ENCODE data around the gene B4GALNT1. TPM values are rescaled to one million over a fixed set of nuclear protein-coding genes. Genes with fewer than 3 reads are reported as not detected.

The B4GALNT1 gene
- total RNA-seq, 2 experiments from 2014 or later, result 1.2 to 3.1 TPM

DNA sequence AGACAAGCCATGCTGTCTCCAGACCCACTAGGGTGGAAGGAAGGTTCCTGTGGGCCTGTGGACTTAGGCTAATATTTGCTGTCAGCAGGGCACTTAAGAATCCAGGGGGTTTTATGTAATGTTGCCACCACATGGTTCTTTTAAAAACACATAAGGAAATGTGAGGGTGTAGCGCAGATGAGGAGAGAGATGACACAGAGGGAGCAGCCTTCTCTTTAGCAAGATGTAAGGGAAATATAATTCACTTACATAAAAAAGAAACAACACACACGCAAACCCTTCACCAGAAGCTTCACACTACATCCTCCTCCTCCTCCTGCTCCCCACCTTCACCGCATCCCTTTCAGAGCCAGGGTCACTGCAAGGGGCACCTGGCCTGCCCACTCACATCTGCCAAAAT lies 46.9 kb downstream of the B4GALNT1 start:
- TF ChIP-seq EZH2phosphoT487 (IDR thresholded peaks at IDR 0.05; ENCODE audit: borderline replicate concordance, low read depth, low read length), result no peak
- TF ChIP-seq, protein P1, sequence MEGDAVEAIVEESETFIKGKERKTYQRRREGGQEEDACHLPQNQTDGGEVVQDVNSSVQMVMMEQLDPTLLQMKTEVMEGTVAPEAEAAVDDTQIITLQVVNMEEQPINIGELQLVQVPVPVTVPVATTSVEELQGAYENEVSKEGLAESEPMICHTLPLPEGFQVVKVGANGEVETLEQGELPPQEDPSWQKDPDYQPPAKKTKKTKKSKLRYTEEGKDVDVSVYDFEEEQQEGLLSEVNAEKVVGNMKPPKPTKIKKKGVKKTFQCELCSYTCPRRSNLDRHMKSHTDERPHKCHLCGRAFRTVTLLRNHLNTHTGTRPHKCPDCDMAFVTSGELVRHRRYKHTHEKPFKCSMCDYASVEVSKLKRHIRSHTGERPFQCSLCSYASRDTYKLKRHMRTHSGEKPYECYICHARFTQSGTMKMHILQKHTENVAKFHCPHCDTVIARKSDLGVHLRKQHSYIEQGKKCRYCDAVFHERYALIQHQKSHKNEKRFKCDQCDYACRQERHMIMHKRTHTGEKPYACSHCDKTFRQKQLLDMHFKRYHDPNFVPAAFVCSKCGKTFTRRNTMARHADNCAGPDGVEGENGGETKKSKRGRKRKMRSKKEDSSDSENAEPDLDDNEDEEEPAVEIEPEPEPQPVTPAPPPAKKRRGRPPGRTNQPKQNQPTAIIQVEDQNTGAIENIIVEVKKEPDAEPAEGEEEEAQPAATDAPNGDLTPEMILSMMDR (conservative IDR thresholded peaks at IDR 0.05; ENCODE audit: low read length), result no peak

GRCh38 chr12:57585156-57585555 lies 47.8 kb downstream of the B4GALNT1 start:
- Histone ChIP-seq H3K36me3 (ENCODE audit: insufficient read depth, low read length) (no peaks in the 10 kb centered on the region), H3K9me2 (ENCODE audit: insufficient read depth, low read length) (no peaks in the 10 kb centered on the region), H3K9me3 (ENCODE audit: low read length) (no peaks in the 10 kb centered on the region), H4K20me1 (ENCODE audit: insufficient read depth, low read length) (no peaks in the 10 kb centered on the region), H3K4me3 (ENCODE audit: low read depth, low read length, poor library complexity, severe bottlenecking) (no peak overlapping the region), H3K79me2 (ENCODE audit: insufficient read depth, low read depth, low read length) (no peaks in the 10 kb centered on the region), H2AFZ (ENCODE audit: low read length) (no peak overlapping the region), H3K27ac (ENCODE audit: low read depth, low read length, poor library complexity, severe bottlenecking) (no peak overlapping the region), H3K4me1 (ENCODE audit: insufficient read depth, low read length, poor library complexity, severe bottlenecking) (no peaks in the 10 kb centered on the region), H3K4me2 (ENCODE audit: low read length) (no peak overlapping the region)
- no peak for TF ChIP-seq EZH2phosphoT487 (IDR thresholded peaks at IDR 0.05; ENCODE audit: borderline replicate concordance, low read depth, low read length)
- TF ChIP-seq, protein P1 (conservative IDR thresholded peaks at IDR 0.05; ENCODE audit: low read length), result no peak
- CTCF ChIA-PET (ENCODE audit: unreplicated experiment), result interaction anchor here (2.3 kb wide), 1 partner anchor 30 kb away, joined by 6 read pairs; no protein-coding TSS in a partner anchor
- no peak for DNase-seq (ENCODE audit: low spot score)
- POLR2A ChIA-PET, result interaction anchor here (0.7 to 1.2 kb wide), 3 partner anchors 8 to 167 kb away, joined by 3 read pairs; partner anchors contain the start of gene CDK4
- intact Hi-C loops (cut with micrococcal nuclease; ENCODE audit: unreplicated experiment), result no loop called here
- no TSS peak for BruUV-seq (replicated peaks)

More for the DNA sequence above, 46.9 kb downstream of the B4GALNT1 start:
- DNase-seq (ENCODE audit: low spot score), result no peak
- Histone ChIP-seq H3K4me2 (ENCODE audit: low read length) (no peak overlapping the region), H3K79me2 (ENCODE audit: insufficient read depth, low read depth, low read length) (no peaks in the 10 kb centered on the region), H3K36me3 (ENCODE audit: insufficient read depth, low read length) (no peaks in the 10 kb centered on the region), H4K20me1 (ENCODE audit: insufficient read depth, low read length) (no peaks in the 10 kb centered on the region), H2AFZ (ENCODE audit: low read length) (no peak overlapping the region), H3K4me3 (ENCODE audit: low read depth, low read length, poor library complexity, severe bottlenecking) (no peak overlapping the region), H3K9me2 (ENCODE audit: insufficient read depth, low read length) (no peaks in the 10 kb centered on the region), H3K9me3 (ENCODE audit: low read length) (no peaks in the 10 kb centered on the region), H3K27ac (ENCODE audit: low read depth, low read length, poor library complexity, severe bottlenecking) (no peak overlapping the region), H3K4me1 (ENCODE audit: insufficient read depth, low read length, poor library complexity, severe bottlenecking) (peaks cover 6% of the 10 kb centered on the region)
- intact Hi-C loops (cut with micrococcal nuclease; ENCODE audit: unreplicated experiment), result no loop called here
- ChIA-PET POLR2A (no interaction called here), CTCF (ENCODE audit: unreplicated experiment) (no interaction called here)
- BruUV-seq (replicated peaks), result no TSS peak

DNA sequence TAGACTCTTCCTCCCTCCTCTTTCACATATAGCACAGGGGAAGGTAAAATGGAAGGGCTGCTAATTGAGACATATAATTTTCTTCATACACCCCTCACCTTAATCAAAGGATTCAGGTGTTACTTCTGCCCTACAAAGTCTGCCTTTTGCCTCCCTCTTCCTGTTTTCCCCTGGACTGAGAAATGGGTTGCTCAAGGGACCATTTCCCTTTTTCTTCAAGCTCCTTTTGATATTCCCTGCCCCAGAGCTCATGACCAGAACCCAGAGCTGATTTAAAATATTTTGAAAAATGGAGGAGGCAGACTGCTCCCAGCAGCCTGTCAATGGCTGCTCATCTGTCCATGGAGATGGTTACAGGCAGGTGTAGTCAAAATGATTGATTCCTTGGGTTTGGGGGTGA lies 48.3 kb downstream of the B4GALNT1 start:
- CTCF ChIA-PET (ENCODE audit: unreplicated experiment), result interaction anchor here (1.2 to 2.3 kb wide), 2 partner anchors 30 to 72 kb away, joined by 3 to 6 read pairs; no protein-coding TSS in a partner anchor
- Histone ChIP-seq H3K4me3 (ENCODE audit: low read depth, low read length, poor library complexity, severe bottlenecking) (no peak overlapping the region), H3K9me3 (ENCODE audit: low read length) (no peaks in the 10 kb centered on the region), H3K9me2 (ENCODE audit: insufficient read depth, low read length) (no peaks in the 10 kb centered on the region), H3K79me2 (ENCODE audit: insufficient read depth, low read depth, low read length) (no peaks in the 10 kb centered on the region), H3K36me3 (ENCODE audit: insufficient read depth, low read length) (no peaks in the 10 kb centered on the region), H3K4me2 (ENCODE audit: low read length) (no peak overlapping the region), H2AFZ (ENCODE audit: low read length) (no peak overlapping the region), H3K27ac (ENCODE audit: low read depth, low read length, poor library complexity, severe bottlenecking) (no peak overlapping the region), H3K4me1 (ENCODE audit: insufficient read depth, low read length, poor library complexity, severe bottlenecking) (no peaks in the 10 kb centered on the region), H4K20me1 (ENCODE audit: insufficient read depth, low read length) (no peaks in the 10 kb centered on the region)
- TF ChIP-seq EZH2phosphoT487 (IDR thresholded peaks at IDR 0.05; ENCODE audit: borderline replicate concordance, low read depth, low read length), result no peak
- TF ChIP-seq, protein P1 (conservative IDR thresholded peaks at IDR 0.05; ENCODE audit: low read length), result no peak
- no TSS peak for BruUV-seq (replicated peaks)
- POLR2A ChIA-PET, result interaction anchor here (1.0 to 1.2 kb wide), 2 partner anchors 9 to 167 kb away, joined by 3 read pairs; partner anchors contain the start of gene CDK4
- intact Hi-C loops (cut with micrococcal nuclease; ENCODE audit: unreplicated experiment), result no loop called here
- no peak for DNase-seq (ENCODE audit: low spot score)
